Measurements from ENCODE around the gene POLR2H. TPM values are rescaled to one million over a fixed set of nuclear protein-coding genes. Genes with fewer than 3 reads are reported as not detected.

POLR2H gene
- total RNA-seq, 1 experiment from 2014 or later, result 133 TPM

GRCh38 chr3:184377882-184378445, 16.5 kb downstream of the POLR2H start, which contains the start of gene THPO:
Gene THPO, minus strand, starts transcription at chr3:184378207. Its CDS starts 1,948 bp downstream, at chr3:184376259.
- Mint-ChIP-seq H3K27ac (no peak within 1 kb of the TSS), H3K36me3 (no peaks in the 10 kb centered on the region), H3K4me1 (peaks cover 45% of the 10 kb centered on the region), H3K27me3 (ENCODE audit: low read depth) (peaks cover 52% of the 10 kb centered on the region), H3K4me3 (peak within 1 kb of the TSS; percentile 72), H3K9me3 (no peaks in the 10 kb centered on the region)
- peak; percentile 50; the same call in 1 of the 2 replicates for TF ChIP-seq MYBL2 (CRISPR knock-in tag; IDR thresholded peaks at IDR 0.05)
- TF ChIP-seq ZNF423 (CRISPR knock-in tag; IDR thresholded peaks at IDR 0.05), result peak; percentile 28; the same call in 1 of the 2 replicates
- peak; percentile 49 for TF ChIP-seq GABPB1 (CRISPR knock-in tag; IDR thresholded peaks at IDR 0.05)
- no peak for TF ChIP-seq ZNF512 (CRISPR knock-in tag; IDR thresholded peaks at IDR 0.05; ENCODE audit: borderline replicate concordance)
- peak; percentile 40 for DNase-seq (ENCODE audit: low spot score)
- ChIA-PET POLR2A (no interaction called here), CTCF (interaction anchor here (1.1 to 2.8 kb wide), 5 partner anchors 8 to 163 kb away, joined by 3 to 13 read pairs (median 4); no protein-coding TSS in a partner anchor)
- ATAC-seq, result peak; percentile 32

GRCh38 chr3:184378651-184379357, 17.3 kb downstream of the POLR2H start:
- ChIA-PET CTCF (interaction anchor here (0.5 kb wide), 1 partner anchor 163 kb away, joined by 4 read pairs; no protein-coding TSS in a partner anchor), POLR2A (no interaction called here)
- no peak for DNase-seq (ENCODE audit: low spot score)
- TF ChIP-seq ZNF263 (CRISPR knock-in tag; IDR thresholded peaks at IDR 0.05; ENCODE audit: low read depth) (no peak), ERG (CRISPR knock-in tag; IDR thresholded peaks at IDR 0.05) (no peak), FOXK1 (CRISPR knock-in tag; IDR thresholded peaks at IDR 0.05) (no peak), MLX (CRISPR knock-in tag; IDR thresholded peaks at IDR 0.05) (no peak), CDX4 (CRISPR knock-in tag; IDR thresholded peaks at IDR 0.05; ENCODE audit: borderline replicate concordance) (no peak), IRF1 (CRISPR knock-in tag; IDR thresholded peaks at IDR 0.05) (no peak), SMAD4 (CRISPR knock-in tag; IDR thresholded peaks at IDR 0.05) (no peak), PRRX2 (CRISPR knock-in tag; IDR thresholded peaks at IDR 0.05) (no peak), NFYB (CRISPR knock-in tag; conservative IDR thresholded peaks at IDR 0.05; ENCODE audit: low read depth) (no peak), CTCF (IDR thresholded peaks at IDR 0.05) (no peak), FOXJ3 (CRISPR knock-in tag; IDR thresholded peaks at IDR 0.05; ENCODE audit: borderline replicate concordance) (no peak), SOX15 (CRISPR knock-in tag; IDR thresholded peaks at IDR 0.05) (no peak), ZNF425 (CRISPR knock-in tag; conservative IDR thresholded peaks at IDR 0.05) (no peak), ZNF138 (CRISPR knock-in tag; conservative IDR thresholded peaks at IDR 0.05) (no peak), JUN (CRISPR knock-in tag; IDR thresholded peaks at IDR 0.05) (no peak), ZNF532 (CRISPR knock-in tag; IDR thresholded peaks at IDR 0.05; ENCODE audit: borderline replicate concordance) (no peak)

More at GRCh38 chr3:184378651-184379357, 17.3 kb downstream of the POLR2H start:
- no peak for ATAC-seq
- Mint-ChIP-seq H3K9me3 (no peaks in the 10 kb centered on the region), H3K4me3 (peak overlapping the region; percentile 72), H3K27ac (no peak overlapping the region), H3K36me3 (no peaks in the 10 kb centered on the region), H3K4me1 (peaks cover 45% of the 10 kb centered on the region), H3K27me3 (ENCODE audit: low read depth) (peaks cover 59% of the 10 kb centered on the region)

Data from WTC11 (cell line).